Stimulated activated CD4-positive, alpha-beta T cell treated with anti-CD3 and anti-CD28 coated beads, Interleukin-12 subunit alpha, Interleukin-12 subunit beta, amount 100 ng/mL, for 4 hours (primary cell): ENCODE results near the gene CDS1.
"Not testable (repeated sequence)": the region's sequence is repeated elsewhere in the genome, so short reads cannot be mapped to it uniquely, and the experiment has no call there.

ENCODE experiments used
- DNase-seq: peaks from one replicate; pipeline ENCODE4 v3.0.0-alpha.2; 2020

The CDS1 gene

DNA sequence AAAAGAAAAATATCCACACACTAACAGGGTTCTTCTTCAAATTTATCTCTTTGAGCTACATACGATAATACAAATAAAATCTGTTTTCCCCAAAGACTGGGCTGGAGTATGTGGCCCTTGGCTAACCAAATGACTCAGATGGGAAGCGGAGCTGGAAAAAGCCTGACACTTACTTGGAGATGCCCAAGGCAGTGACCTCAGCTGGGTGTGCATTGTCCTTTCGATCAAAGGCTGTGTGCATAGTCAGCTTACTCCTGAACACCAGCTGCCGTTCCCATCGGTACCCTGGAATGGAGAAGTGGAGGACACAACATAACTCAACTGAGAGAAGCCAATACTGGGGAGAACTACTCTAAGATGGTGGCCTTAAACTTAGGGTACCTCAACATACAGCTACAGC lies 95.1 kb downstream of the CDS1 start:
- DNase-seq = no peak

DNA sequence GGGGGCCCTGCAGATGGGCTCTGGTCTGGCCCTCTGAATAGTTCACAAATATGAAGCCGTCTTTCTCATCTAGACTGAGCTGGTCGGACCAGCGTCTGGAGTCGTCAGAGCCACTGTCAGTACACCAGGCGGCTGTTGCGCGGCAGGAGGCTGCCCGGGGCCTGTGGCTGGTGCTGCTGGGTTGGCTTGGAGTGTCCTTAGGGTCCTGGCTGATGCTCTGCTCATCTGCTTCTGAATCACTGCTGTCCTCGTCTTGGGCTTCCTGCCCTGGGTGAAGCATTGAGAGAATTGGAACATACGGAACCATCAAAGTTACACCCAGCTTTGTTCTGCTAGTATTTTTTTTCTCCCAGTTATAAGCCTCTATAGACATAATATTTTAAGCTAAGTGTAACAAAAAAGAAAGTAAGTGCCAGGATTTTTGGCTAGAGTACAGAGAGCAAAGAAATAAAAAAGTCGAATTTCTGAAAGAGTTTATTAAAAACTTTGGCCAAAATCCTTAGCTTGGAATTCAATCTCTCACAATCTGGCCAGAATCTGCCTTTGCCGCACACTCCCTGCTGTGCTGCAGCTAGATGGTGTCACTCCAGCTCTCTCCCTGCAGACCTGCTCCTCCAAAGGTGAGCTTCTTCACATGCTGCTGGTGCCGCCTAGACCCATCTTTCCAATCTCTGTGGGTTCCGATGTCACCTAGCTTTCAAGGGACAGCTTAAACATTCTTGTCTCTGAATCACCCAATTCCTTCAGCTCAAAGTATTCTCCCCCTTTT lies 96.2 kb downstream of the CDS1 start:
- DNase-seq = no peak

DNA sequence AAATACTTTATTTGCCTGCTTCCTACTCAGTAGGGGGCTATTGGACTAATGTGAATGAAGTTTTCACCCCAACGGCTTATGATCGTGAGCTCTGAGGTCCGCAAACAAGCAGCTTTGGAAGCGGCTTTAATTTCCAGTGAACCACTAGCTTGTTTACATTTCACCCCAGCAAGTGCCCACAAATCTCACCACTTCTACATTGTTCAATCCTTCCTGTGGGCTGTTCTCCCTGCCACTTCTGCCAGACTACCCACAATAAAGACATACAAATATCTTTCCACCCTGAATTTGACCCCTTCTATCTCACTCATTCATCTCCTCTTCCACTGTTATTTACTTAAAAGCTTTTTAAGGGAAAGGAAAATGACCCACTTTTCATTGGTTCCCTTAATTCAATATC lies 98.0 kb downstream of the CDS1 start:
- DNase-seq = no peak

DNA sequence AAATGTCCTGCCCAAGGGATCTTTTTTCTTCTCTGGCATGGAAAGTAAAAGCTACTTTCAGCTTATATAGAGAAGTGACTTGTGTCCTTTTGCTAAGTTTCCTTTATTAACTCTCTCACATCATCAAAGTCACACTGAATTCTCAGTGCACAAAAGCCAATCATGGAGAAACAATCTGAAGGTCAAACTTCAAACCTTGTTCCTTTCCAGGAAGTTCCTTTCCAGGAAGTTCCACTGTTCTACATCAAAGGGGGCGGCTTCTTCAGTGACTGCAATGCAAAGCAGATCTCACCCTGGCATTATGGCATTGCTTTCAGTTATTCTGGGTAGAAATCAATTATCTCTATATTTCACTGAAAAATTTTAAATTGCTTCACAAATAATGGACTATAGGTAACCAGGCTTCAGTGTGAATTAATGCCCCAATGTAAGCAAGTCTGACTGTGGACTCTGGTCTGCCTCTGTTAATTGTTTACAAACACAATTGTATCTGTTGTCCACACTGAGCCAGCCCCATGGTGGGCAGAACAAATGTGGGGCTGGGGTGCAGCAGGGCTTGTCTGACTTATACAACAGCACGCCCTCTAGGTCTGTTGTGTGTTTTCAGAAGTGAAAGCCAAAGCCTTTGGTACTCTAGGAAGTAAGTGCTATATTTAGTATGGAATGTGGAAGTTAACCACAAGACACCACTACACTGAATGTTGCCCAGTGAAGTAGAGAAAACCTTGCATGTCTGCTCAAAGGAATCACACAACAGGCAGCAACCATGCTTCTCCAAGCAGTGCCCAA lies 98.8 kb downstream of the CDS1 start:
- no peak for DNase-seq

DNA sequence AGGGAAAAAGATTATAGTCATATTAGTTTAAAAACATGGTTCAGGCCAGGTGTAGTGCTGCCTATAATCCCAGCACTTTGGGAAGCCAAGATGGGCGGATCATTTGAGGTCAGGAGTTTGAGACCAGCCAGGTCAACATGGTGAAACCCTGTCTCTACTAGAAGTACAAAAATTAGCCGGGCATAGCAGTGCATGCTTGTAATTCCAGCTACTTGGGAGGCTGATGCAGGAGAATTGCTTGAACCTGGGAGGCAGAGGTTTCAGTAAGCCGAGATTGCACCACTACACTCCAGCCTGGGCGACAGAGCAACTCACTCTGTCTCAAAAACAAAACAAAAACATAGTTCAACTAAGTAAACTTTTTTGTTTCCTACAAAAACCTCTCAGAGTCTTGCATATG lies 99.7 kb downstream of the CDS1 start:
- DNase-seq = not testable (repeated sequence)

DNA sequence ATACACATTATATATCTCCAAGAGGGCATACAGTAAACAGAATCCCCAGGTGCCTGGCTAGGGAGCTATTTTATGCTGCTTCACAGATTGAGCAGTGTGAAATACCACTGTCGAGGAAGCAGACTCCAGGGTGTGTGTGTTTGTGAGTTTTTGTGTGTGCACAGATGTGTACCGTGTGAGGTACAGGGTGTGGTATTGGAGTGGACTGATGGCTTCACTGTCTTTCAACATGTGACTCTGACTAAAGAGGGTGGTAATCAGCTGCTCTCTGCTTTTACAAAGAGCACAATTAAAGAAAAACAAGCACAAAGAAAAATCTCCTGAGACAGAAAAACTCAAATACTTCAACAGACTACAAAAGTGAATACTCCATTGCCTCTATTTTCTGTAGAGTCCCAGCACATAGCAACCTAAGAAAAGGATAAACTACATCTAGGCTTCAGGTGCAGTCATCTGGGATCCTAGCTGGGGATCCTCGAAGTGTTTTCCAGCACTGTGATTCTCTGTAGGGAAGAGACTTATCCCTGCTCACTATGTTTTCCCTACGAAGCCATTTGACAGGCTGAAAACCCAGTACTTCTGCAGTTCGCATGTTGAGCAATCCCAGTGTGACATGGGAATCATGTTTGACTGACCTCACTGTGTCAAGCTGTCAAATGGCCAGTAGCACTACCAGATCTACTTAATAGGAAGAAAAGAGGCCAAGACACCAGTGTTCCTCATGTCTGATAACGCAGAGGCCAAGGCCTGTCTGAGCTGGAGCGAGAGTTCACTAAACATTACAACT lies 100.3 kb downstream of the CDS1 start:
- no peak for DNase-seq

DNA sequence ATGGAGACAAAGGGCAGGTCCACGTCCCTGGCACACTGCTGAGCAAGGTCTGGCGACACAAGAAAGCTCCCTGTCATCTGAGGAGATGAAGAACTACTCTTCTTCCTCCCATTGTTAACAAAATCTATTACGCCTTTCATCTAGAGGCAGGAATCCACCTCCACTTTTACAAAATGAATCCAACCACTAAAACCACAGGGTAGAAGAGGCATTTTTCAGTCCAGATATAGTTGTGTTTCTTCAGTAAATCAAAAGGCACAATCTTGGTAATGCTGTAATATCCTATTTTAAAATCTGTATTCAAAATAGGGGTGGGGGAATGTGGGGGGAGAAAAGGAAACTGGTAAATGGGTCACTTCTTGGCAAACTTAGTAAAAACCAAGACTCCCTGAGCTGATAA lies 101.4 kb downstream of the CDS1 start:
- no peak for DNase-seq

DNA sequence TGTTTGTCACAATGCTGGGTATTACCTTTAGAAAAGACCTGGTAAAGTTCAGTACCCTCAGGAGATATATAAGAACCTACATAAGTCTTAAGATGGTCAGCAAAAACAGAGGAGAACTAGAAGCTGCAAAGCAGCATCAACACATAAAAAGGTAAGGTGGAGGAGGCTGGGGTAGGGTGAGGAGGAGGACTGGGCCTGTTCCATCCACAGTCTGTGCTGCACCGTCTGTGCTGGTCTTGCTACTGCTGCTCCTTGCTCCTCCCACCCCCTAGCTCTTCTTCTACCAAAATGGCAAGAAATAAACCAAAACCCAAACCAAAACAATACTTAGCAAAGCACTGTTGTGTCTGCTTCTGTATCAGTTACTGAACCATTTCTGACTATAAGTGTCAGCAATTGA lies 102.2 kb downstream of the CDS1 start:
- no peak for DNase-seq

DNA sequence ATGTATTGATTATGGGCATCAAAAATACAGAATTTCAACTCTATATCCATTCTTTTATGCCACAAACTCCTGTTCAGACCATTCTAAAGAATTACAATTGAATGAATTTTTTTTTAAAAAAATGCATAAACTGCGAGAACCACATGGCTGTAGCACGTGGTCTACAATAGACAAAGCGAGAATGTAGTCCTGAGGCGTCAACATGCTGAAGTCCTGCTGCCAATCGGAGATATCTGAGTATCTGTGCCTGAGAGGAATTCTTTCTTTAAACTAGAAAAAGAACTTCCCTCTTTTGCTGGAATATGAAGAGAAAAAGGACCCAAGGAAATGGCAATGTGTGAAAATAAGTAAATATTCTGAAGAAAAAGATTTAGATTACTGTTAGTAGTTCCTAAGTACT lies 105.7 kb downstream of the CDS1 start:
- no peak for DNase-seq

DNA sequence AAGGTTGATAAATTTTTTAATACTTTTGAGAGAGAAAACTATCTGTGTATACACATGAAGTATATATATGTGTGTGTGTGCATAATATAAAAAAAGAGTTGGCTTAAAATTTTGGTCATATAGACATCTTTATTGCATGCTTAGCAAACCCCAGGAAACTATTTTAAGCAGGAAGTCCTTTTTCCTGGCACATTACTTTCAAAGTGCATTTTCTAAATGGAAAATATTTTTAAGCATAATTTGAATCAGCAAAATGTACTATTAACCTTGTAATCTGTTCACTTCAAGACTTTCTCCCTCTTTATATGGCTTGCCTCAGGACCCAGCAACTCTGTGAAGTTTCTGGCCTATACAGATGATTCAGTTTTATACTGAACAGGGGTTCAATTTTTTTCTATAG lies 106.3 kb downstream of the CDS1 start:
- no peak for DNase-seq

DNA sequence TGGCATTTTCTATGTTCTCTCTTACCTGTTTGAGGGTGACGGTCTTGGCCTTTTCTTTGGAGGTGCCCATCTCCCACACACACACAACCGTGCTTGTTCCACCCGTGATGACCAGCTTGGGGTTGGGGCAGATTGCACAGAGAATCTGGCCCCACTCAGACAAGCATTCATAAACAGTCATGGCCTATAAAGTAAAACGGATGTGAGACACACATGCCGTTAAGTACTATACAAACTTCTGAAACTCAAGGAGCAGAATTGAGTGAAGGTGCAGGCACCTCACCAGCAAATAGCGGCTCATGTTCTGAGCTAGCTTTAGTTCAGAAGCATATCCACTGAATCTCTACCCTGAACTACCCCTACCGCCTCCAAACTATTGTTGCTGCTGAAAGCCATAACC lies 107.6 kb downstream of the CDS1 start:
- DNase-seq = no peak

DNA sequence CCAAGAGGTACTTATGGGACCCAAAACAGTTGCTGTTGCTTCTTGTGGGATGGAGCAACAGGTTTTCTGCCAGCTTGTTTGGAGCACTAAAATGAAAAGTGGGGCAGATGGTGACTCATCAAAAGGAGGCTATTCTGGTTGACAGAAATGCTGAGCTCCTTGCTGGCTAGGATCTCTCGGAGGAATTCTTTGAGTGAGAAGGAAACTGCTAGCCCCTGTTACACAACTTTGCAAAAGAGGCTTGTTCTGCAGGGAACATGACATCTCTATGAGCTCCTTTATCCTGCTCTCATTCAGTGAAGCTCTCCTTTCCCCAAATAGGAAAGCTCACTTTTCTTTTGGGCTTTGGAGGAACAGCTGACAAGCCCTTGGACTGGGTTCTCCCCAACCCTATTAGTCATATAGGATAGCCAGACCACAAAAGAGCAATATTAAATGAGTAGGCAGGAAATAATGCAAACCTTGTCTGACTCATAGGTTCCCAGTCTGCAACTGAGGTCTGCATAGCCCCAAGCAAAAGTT lies 108.3 kb downstream of the CDS1 start:
- no peak for DNase-seq

DNA sequence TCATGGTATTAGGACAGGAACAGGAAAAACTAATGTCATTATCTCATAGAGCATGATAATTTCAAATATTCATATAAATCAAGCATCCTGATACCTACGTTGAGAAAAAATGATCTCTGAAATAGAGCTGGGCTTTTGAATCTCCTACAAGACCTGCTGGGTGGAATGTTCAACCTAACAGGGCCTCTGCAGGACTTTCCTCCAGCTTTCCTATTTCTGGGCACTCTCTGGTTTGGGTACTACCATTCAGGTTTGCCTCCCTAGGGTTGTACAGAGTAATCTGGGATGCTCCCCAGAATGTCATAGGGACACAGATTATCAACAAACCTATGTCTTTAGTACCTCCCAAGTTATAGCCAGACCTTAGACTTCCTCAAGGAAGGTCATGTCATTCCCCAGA lies 108.9 kb downstream of the CDS1 start:
- DNase-seq = no peak

DNA sequence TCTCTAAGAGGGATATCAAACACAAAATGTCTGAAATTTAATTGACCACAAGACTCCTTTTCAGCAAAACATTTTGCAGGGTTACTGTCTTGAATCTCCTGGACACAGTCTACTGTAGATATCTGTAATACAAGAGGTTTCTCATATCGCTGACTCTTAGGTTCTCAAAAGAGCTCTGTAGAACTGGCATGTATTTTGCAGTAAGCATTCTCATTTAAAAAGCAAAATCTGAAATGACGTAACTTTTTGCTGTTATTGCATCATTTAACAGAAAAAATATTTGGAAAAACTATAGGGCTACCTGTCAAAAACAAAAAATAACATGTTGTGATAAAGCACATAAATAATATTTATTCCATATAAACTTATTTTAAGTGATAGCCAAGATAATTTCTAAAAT lies 114.2 kb downstream of the CDS1 start:
- DNase-seq = no peak

DNA sequence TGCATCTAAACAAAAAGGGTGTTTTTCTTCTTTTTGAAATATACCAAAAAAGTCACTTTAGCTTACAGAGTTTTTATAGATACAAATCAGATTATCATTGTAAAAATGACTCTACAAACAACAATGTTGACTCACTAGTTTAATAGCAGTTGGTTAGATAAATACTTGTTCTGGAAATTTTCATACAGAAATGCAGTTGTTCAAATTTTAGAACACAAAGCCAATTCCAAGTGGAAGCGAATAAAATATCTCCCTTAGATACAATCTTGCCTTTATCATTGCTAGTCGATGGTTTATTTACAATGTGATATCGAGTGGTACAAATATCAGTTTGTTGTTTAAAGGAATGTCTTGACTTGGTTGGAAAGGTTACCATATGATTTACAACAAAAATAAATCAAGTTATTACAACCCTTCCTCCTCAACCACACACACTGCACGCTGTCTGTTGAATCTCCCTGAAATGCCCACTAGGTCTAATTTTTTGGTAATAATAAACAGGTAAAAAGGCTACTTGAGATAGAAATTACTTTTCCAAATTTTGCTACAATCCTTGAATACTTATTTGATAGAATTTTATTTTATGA lies 114.8 kb downstream of the CDS1 start:
- DNase-seq = no peak

DNA sequence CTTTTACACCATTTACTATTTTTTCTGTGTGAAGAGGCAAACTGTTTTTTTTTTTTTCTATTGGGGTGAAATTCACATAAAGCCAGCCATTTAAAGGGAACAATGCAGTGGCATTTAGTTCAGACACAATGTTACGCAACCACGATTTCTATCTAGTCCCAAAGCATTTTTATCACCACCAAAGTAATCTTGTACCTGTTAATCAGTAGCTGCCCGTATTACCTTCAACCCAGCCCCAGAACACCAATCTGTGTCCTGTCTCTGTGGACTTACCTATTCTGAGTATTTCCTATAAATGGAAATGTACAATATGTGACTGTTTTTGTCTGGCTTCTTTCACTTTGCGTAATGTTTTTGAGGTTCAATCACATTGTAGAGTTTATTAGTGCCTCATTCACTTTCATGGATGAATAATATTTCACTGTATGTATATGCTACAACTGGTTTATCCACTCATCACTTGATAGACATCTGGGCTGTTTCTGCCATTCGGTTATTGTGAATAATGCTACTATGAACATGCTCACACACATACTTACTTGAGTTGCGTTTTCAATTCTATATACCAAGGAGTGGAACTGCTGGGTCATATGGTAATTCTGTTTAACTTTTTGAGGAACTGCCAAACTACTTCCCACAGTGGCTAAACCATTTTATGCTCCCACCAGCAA lies 116.2 kb downstream of the CDS1 start:
- no peak for DNase-seq
